Activated T-cell treated with anti-CD3 and anti-CD28 coated beads for 48 hours (primary cell): ENCODE results near the gene EDEM2.
"Not testable (repeated sequence)": the region's sequence is repeated elsewhere in the genome, so short reads cannot be mapped to it uniquely, and the experiment has no call there.

Experiments used
- DNase-seq: peaks from one replicate; pipeline ENCODE4 v3.0.0-alpha.2; 2020; ENCODE audit warnings: low read depth

The EDEM2 gene

DNA sequence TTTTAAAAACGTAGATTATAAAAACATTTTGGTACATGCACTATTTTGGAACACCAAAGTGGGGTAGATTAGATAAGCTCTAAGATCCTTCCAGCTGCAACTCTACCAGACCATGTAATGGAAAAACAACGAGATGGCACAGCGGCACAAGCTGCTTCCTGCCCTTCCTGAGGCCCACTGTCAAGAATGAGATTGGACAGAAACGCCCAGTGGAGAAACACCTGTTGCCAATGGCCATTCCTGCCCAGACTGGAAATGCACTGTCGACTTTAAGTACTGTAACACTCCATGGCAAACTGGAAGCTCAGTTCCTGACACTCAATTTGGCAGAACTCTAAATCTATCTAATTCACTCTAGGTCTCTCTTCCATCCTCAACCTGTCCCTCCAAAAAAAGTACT is 21.4 kb downstream of the EDEM2 start:
- DNase-seq: no peak

DNA sequence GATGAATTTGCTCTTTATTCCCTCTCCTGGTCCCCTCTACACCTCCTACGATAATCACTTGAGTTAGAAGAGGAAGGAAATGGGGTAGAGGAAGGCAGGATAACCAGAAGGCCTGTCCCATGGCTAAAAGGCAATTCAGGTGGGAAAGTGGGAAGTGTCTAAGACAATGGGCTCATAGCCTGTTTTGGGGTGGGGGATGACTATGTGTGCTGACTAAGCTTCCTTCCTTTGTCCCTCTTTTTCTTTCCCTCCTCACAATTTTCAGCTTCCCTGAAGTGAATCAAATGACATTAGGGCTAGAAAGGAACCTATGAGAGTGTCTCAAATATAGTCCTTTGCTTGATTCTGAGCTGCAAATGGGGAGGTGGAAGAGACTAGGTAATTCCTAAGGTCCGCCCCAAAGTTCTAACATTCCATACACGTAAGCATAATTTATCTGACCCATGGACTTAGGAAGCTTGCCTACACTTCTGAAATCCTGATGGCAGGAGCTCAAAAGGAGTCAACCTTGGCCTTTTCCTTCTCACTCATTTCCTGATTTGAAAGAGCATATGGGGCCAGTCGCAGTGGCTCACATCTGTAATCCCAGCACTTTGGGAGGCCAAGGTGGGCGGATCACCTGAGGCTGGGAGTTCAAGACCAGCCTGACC is 24.3 kb downstream of the EDEM2 start:
- no peak for DNase-seq

DNA sequence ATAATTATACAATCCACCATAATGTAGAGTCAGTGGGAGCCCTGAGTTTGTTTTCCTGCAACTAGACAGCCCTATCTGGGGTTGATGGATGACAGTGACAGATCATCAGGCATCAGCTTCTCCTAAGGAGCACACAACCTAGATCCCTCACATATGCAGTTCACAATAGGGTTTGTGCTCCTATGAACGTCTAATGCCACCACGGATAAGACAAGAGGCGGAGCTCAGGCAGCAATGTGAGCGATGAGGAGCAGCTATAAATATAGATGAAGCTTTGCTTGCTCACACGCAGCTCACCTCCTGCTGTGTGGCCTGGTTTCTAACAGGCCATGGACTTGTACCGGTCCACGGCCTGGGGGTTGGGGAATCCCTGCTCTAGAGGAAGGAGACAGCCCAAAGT is 25.9 kb downstream of the EDEM2 start:
- DNase-seq: no peak

DNA sequence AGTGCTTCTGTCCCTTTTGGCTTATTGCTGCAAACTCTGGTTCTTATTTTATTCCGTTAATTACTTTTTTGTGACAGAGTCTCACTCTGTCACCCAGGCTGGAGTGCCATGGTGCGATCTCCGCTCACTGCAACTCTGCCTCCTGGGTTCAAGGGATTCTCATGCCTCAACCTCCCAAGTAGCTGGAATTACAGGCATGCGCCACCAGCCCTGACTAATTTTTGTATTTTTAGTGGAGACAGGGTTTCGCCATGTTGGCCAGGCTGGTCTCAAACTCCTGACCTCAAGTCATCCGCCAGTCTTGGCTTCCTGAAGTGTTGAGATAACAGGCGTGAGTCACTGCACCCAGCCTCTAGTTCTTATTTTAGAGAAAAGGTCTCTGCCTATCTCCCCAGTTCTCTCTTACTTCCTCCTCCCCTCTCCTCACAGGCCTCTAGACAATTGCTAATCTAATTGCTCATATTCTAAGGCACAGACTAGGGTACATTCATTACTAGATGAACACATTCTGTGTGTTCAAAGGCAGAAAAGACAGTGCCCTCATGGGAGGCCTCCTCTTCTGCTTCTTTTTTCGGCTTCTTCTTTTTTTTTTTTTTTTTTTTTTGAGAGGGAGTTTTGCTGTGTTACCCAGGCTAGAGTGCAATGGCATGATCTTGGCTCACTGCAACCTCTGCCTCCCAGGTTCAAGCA is 27.0 kb downstream of the EDEM2 start:
- peak; percentile 8 for DNase-seq

DNA sequence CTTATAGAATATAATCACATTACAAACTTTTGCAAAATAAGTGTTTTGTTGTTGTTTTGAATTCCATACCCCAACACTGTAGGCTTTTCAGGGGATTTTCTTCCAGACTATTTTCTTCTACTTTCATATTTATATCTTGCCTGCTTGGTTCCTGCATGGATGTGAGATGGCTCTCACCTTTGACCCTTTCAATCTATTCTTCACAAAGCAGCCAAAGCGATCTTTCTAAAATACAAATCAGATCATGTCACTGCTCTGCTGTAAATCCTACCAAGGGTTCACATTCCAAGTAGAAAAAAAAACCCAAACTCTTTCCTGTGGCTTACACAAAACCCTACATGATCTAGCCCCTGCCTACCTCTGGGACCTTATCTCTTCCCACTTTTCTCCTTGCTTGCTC is 29.5 kb downstream of the EDEM2 start:
- no peak for DNase-seq

DNA sequence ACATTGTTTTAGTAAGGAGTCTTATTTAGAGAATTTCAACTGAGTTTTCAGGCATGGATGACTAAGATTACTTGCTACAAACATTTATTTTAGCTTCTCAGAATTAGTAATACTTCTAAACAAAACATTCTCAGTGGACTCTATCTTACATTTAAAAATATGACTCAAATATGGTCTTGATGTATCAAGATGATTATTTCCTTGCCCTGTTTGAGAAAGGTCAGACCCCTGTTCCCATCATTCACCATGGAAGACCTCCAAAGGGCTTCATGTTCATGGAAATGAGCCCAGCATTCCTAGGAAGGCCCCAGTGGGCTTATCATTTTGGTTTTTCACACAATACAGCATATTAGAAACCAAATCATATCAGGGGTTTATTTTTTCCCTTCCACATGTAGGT is 29.9 kb downstream of the EDEM2 start:
- DNase-seq: no peak

DNA sequence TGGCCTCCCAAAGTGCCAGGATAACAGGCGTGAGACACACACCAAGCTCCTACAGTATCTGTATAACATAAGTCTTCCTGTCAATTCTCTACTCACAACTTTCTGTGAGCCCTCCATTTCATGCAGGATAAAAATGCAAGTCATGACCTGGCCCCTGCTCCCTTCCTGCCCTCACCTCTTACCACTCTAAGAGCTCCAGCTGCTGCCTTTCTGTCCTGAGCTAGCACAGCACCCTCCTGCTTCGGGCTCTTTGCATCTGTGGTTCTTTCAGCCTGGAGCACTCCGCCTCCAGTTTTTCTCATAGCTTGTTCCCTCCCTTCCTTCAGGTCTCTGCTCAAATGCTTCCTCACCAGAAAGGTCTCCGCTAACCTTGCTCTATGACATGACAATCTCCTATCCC is 30.9 kb downstream of the EDEM2 start:
- no peak for DNase-seq

DNA sequence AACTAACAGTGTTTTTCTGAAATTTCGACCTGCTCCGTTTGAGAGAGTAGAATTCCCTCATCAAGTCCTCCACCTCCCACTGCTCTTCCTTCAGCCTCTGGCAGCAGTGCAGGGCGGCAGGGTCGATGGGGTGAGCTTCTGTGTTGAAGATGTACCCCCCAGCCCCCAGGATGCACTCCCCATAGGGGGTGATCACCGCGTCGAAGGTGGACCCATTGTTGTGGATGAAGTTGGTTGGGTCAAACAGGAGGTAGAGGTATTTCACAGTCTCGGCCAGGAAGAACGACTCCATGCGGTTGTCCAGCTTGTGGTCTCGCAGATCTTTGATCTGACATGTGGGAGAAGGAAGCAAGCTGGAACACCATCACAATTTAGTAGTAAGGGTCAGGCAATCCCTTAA is 31.5 kb downstream of the EDEM2 start:
- DNase-seq: no peak

DNA sequence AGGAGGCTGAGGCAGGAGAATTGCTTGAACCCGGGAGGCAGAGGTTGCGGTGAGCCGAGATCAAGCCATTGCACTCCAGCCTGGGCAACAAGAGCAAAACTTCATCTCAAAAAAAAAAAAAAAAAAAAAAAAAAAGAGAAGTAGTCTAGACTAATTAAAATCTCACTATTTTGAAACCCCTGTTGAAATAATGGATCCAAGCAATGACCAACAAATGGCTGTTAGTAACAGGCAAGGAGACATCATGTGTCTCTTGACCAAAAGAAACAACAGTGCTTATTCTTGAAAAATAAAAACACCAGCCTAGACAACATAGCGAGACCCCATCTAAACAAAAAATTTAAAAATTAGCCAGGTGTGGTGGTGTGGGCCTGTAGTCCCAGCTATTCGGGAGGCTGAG is 34.9 kb downstream of the EDEM2 start:
- DNase-seq: not testable (repeated sequence)

DNA sequence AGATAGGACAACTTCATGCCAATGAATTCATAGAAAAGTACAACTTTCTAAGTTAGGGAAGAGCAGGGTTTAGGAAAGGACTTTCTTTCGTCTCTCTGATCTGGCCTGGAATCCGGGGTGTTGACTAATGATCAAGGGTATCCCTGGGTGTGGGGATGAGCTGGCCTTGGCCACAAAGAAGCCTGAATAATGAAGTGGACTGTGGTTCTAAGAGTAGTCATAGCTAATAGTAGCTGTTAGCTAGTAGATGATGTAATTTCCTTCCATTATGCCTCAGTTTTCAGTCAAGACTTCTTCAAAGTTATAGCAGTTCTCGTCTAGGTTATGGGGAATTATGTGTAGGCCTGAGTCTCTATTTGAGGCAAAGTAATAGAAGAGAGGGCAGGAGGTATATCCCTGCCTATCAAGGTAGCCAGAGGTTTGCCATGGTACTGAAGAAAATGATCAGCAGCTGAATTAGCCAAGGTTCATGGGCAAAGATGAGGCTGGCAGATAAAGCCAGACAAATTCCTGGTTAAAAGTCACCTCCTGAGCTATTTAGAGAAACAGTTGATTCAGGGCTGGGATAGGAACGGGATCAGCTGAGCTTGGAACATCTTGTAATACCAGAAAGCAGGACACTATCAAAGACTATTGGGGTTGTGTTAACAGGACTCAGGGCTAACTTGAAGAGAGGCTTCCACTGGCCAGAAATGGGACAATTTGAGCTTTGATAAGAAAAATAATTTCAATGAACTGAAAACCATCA is 35.8 kb downstream of the EDEM2 start:
- no peak for DNase-seq

DNA sequence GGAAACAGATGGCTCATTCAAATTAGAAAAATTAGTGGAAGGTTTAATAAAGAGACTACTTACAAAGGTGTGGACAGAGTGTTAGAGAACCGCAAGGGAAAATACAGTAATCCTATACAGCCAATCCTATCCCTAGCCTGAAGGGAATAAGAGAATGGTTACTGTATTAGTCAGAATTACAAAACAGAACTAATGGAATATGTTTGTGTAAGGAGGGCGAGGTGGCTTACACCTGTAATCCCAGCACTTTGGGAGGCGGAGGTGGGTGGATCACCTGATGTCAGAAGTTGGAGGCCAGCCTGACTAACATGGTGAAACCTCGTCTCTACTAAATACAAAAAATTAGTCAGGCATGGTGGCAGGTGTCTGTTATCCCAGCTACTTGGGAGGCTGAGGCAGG is 38.2 kb downstream of the EDEM2 start:
- DNase-seq: no peak

DNA sequence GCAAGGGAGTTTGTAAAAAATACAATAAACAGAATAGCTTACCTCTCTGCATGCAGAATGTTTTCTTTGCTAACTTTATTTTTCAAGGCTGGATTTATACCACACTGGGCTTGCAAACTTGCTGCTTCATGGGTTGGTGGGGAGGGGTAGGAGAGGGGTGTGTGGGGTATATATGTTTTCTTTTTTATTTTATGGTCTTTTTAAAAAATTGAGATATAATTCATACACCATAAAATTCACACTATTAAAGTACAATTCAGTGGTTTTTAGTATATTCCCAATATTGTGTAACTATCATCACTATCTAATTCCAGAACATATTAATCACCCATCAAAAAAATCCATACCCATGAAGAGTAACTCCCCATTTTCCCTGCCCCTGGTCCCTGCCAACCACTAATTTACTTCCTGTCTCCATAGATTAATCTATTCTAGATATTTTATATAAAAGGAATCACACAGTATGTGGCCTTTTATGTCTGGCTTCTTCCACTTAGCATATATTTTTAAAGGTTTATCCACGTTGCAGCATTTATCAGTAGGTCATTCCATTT is 40.2 kb downstream of the EDEM2 start:
- no peak for DNase-seq

DNA sequence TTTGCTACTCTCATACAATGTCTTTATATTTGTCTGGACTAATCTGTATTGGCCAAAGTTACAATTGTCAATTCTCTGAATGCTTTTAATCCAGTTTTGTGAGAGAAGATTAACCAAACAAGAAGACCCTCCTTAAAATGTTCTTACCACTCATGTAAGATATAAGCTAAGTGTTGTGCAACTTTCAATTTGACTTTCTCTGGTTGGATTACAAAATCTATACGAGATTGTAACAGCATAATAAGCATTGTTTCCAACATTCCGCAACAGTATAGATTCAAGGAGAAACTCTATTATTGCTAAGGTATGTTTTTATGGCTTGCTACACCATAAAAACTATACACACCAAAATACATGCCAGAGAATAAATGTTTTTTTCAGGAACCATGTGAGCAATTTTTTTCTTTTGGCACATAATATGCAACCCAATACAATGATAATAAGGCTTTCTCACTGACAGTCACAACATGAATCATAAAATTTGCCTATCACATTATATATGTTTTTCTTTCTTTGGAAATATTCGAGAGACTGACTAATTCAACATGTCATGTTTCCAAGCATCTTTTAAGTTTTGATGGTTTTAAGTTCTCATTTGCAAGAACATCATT is 42.3 kb downstream of the EDEM2 start:
- no peak for DNase-seq

DNA sequence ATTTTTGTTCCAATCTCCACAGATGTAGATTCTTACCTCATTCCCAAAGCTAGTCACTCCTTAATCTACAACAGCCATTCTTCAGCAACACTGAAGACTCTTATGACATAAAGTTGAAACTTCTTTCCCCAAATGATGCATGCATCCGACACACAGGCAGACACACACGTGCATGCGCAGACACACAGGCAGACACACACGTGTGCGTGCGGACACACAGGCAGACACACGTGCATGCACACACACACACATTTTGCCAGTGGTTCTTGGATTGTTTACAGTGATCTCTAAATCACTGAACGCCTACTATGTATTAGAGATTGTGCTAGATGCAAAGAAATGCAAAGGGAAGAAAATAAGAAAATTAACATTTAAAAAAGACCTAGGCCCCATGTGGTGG is 45.5 kb downstream of the EDEM2 start:
- DNase-seq: no peak

DNA sequence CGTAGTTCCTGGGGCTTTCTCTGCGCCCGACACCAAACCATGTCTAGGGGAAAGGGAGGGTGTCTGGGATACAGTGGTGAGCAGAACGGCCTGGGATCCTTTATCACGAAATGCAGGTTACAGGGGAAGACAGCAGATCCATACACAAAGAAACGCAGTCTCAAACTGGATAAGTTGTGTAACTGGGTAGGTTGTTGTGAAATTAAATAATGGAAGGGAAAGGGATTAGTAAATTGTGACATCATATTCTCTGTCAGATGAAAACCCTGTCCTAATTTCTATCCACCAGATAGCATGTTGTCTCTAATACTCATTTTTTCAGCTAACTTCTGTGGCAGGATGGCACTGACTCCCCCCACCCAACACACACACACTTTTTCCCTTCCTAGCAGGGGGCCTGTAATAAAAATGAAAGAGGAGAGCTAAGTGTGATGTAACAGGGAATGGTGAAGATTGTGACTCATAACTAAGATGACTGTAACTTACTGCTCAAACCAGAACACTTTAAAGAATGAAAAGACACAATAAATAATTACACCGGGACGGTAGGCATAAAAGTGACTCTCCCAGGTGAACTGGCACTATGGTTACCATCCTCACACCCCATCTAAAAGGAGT is 53.8 kb downstream of the EDEM2 start:
- peak; percentile 13 for DNase-seq

DNA sequence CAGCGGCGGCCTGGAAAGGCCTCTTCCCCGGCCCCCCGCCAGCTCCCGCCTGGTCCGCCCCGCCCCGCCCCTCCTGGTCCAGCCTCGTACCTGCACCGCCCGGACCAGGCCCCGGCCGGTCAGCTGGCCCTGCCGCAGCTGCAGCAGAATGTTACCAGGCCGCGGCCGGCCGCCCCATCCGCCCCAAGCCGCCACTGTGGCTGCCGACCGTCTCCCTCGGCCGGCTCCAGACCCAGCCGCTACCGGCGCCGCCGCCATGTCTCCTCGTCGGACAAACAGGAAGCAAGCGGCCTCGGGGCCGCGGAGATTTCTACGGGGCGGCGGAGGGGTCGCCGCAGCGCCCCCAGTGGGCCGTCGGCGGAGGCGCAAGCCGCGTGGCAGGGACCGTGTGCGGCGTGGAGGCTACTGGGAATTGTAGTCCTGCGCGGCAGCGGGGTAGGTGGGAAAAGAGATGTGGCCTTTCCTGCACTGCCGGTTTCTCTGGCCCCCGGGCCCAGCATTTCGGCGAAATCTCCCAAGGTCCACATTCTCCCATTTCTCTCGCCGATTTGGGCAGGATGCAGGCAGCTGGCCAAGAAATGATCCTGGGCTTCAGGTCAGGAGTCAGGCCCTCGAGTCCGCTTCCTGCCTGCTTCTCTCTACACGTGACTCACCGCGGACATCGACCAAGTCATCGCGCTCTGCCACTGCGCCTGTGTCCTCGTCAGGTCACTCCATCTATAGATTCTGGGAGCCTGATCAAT is 54.4 kb downstream of the EDEM2 start, which contains the start of gene TRPC4AP:
Gene TRPC4AP, minus strand, starts transcription at position 284 of the 743 bp plus-strand sequence. Its CDS starts 26 bp downstream, at position 258.
- DNase-seq: peak; percentile 90

DNA sequence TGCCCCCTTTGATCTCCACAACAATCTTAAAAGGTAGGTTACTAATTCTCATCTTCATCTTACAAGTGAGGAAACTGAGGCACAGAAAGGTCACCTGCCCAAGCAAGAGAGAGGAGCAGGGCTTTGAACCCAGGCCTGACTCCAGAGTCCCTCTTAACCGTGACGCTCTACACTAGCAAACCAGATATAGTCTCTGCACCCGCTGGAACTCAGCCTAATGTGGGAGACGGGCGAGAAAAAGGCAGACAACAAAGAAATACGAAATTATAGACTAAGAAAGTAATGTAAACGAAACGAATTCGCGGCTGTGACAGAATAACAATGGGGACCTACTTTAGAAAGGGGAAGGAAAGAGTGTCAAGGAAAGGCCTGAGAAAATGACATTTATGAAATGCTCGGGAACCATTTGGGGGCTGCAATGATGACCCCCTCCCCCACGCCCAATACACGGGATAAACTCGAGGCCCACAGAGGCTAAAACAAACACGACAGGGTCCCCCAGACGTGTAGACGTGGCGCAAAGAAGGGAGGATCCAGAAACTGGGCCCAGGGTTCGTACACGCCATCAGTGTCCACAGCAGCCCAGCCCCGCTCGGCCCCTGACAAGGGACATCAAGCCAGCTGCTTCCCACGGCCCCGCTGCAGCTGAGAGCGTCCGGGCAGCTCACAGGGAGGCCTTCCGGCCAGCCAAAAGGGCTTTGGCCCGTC is 55.2 kb downstream of the EDEM2 start:
- no peak for DNase-seq

DNA sequence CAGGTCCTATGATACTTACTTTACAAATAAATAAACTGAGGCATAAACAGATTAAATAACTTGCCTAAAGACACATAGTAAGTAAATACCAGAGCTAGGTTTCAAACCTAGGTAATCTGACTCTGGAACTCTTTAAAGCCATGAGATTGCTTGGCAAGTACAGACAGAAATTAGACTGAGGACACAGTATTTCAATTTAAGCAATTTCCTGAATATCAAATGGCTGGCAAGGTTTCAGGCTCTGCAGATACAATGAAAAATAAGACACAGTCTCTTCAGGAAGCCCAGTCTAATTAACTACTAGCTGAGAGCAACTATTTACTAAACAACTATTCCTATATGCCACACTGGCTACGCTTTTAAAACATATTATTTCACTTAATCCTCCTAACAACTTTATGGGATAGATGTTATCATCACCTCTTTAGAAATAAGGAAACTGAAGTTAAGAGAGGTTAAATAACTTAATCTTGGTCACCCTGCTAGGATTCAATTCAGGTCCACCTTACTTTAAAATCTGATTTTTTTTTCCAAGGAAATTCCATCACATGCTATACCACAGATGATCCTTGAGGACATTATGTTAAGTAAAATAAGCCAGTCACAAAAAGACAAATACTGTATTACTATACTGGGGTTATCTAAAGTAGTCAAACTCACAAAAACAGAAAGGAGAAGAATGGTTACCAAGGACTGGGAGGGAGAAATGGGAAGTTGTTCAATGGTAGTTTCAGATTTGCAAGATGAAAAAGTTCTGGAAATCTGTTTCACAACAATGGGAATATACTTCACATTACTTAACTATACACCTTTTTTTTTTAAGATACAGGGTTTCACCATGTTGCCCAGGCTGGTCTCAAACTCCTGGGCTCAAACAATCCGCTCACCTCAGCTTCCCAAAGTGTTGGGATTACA is 58.6 kb downstream of the EDEM2 start:
- DNase-seq: no peak

DNA sequence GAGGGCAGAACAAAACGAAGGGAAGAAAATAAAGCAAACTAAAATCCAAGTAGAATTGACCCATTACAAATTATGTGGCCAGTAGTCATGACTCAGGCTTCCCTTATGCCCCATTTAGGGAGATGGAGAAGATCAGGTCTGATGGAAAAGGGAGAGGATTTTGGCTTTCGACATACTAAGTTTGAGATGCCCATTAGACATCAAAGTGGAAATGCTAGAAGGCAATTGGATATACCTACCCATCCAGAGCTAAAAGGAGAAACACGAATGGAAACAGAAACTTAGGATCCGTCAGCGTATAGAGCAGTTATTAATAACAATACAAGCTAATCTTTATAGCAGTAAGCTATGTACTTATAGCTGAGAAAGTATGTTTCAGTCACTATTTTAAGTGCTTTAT is 59.3 kb downstream of the EDEM2 start:
- DNase-seq: no peak

DNA sequence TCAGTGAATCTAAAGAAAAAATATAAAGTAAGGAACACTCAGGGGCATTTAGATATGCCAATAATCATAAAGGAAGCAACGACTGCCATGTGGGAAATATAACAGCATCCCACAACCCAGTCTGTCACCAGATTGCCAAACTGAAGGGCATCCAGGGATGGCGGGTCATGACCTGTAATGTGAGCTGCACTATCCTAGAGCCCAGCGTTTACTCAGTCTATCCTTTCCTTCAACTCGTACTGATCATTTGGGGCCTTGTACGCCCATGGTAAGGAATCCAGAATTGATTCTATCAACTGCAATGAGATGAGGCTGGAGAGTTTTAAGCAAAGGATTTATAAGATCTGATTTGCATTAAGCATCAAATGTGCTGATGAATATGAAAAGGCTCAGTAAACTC is 59.8 kb downstream of the EDEM2 start:
- DNase-seq: no peak
